Activated CD4-positive, alpha-beta T cell treated with anti-CD3 and anti-CD28 coated beads, Interleukin-10, Interleukin-2, amounts not matched to agents 100 ng/mL and 50 ng/mL, durations not matched to agents 16 hours and 8 hours (primary cell): Measurements from ENCODE around the gene RCOR3.

Source experiments
- DNase-seq: peaks from one replicate; pipeline ENCODE4 v3.0.0-alpha.2; 2020

Gene RCOR3

DNA sequence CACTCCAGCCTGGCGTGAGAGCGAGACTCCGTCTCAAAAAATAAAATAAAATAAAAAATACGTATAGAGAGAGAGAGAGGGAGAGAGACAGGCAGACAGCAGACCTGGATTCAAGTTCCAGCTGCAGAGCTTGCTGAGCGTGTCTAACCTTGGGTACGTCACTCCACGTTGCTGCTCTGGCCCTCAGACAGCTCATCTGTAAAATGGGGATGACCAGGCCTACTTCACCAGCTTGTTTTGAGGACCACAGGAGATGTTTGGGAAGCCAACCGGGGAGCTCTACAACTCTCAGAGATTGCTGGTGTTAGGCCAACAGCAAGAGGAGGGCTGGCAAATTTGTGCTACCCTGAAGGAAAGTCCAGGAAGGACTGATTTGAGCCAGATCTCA lies 67.0 kb downstream of the RCOR3 start:
- no peak for DNase-seq

DNA sequence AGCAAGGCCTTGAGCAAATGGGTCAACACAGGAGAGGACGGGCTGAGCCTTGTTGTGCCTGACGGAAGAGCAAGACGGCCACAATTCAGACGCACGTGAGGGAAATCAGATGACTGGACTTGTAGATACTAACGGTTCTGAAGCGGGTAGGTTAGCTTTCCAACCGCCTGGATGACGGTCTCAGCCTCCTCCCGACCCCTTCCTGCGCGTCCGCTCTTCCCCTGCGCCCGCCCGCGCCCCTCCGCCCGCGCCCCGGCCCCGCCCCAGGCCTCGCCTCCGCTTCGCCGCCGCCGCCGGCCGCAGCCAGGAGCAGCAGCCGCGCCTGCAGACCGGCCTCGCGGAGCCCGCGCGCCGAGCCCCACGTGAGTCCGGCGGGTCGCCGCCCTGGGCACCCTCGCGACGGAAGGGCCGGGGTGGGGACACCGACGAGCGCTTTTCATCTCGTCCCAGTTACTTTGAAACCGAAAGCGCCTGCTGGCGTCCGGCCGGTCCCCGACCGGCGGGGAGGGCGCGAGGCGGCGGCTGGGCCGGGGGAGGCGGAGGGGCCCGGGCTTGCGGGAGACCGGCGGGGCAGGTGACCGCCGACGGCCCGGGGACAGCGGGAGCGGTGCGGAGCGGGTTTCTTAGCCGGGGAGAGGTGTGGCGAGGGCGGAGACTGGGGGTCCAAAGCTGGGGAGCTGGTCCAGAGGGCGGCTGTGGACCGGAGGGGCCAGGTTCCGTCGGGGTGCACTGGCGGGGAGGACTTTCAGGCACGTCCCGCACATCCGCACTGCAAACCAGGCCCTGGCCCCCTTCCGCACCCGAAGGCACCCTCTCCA lies 67.6 kb downstream of the RCOR3 start, which contains the start of gene TRAF5:
TRAF5 (plus strand) TSS at position 306 of the 818 bp plus-strand sequence. CDS start 26,407 bp downstream, outside the sequence.
- DNase-seq, result peak; percentile 63

DNA sequence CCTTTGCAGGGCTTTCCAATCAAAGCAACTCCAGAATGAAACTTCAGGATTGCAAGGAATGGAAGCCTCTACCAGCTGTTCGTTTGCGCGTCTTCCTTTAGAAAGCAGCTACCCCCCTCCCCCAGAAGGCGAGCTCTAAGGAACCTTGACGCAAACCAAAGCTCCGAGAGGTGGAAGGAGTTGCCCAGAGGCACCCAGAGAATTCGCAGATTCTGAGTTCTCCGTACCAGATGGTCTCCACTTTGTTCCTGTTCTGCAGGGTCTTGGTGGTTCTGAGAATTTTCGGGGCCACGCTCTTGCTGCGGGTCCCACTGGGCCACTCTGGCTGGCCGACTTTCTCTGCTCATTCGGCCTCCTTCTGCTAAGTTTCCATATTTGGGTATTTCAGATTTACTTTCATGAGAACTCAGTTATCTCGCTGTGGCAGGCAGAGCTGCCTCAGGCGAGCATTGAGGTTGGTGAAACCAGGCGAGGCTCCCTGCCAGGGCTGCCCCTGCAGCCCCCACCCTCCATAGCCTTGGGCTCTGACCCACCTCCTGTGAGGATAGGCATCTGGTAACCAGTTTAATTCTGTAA lies 68.3 kb downstream of the RCOR3 start:
- DNase-seq, result peak; percentile 55

DNA sequence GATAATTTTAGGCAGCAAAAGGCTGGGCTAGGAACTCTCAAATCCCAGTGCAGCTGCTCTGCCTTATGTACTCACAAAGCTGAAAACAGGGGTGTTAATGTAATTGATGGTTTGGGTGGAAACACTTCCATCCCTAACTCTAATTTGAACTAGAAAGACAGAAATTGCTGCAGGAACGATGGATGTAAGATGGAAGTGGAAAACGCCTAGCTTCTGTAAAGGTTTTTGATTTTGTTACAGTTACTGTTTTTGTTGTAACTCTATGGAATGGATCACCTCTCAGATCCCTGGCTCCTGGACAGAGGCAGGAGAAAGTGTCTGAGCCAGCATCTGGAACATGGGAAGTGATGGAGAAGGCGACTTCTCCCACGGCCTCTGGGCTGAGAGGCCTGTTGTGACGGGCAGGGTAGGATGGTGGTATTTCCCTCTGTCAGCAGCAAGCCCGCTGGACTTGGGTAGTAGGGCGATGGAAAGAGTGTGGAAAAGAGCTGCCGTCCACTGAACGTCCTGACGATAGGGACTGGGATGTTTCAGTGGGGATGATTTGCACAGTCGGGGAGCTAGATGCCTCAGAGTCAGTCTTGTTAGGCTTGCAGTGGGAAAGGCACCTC lies 69.0 kb downstream of the RCOR3 start:
- DNase-seq, result no peak

DNA sequence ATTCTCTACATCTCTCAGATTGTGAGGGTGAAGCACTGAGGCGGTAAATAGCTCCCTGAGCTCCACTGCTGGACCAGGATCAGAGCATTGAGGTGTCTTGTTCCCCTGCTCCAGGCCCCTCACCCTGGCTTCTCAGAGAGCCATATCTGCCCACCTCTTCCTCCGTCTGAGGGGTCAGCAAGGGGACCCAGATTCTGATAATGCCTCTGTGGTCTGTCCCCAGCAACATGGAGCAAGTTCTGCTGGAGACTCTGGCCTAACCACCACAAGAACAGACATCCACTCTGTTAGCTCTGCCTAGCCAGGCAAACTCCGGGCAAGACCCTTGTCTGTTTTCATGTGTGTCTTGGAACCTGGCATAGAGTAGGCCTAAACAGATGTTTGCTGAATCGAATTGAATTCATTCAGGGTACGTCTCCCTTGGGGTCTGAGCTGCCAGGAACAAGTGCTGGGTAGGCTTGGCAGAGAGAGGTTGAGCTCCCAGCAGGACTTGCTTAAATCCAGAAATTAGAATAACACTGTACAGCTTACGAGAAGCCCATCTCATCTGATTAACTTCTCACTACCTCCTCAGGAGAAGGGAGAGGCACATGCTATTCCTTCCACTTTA lies 69.8 kb downstream of the RCOR3 start:
- no peak for DNase-seq

DNA sequence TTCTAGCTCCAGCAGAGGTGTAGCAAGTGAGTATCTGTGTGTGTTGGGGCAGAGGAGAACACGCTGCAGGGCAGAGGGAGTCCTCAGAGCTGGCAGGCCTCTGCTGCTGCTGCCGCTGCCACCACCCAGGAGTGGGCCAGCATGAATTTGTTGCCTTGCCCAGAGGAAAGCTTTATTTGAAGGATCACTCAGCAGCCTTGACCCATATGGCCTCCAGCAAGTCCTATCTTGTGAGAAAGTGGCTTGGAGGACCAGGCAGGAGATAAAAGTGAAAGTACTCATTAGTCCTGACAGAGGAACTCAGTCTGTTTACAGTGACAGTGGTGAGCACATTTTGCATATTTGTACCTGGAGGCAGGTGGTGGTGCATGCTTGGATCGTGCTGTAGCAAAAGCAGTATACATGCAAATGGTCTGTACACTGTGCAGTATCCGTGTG lies 70.6 kb downstream of the RCOR3 start:
- DNase-seq, result no peak

DNA sequence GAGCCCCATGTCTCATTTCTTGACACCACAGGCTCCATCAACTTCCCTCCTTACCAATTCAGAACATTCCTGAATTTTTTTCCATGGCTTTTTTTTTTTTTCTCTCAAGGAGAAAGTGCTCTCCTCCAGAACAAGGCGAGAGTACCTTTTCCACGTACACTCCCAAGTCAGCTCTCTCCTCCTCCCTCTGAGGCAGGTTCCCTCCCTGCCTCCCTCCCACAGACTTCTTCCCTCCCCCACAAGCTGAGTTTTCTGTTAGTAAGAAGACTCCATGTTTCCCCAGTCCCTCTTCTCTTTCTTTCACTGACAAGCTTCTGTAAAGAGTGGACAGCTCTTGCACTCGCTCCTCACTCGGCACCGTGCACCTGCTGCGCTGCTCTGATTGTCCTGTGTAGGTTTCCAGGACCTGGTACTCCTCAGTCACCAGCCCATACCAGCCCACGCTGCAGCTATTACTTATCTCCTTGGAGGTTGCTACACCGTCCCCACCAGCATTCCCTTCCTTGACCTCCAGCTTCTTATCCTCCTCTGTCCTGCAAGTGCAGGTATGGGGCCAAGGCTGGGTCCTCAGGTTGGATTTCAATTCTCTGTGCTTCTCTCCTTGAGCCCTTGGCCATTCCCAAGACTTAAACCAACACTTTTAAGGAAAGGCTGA lies 71.2 kb downstream of the RCOR3 start:
- DNase-seq, result no peak

DNA sequence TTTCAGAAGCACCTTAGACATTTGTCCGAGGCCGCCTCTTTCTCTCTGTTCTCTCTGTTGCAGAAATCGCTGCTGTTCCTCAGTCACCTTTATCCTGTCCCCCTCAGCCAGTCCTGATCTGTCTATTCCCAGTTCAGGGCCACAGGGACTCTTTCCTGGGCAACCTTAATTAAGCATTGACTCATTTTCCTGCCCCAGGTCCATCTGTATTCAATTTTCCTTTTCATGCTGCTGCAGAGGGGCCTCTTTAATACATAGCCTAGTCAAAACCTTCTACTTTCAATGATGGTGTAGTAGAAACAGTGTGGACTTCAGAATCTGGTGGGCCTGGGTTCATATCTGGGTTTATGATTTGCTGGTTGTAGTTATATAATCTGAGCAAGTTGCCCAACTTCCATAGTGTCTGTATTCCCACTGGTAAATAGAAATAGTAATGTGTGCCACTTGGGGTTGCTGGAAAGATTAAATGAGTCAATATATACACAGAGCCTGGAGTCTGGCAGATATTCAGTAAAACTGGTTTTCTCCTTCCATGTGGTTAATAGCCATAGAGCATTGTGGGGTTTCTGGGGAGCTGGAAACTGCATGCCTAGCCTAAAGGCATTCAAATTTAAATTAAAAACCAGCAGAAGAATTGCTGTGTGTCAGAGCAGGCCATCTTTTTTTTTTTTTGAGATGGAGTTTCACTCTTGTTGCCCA lies 72.0 kb downstream of the RCOR3 start:
- DNase-seq, result no peak

DNA sequence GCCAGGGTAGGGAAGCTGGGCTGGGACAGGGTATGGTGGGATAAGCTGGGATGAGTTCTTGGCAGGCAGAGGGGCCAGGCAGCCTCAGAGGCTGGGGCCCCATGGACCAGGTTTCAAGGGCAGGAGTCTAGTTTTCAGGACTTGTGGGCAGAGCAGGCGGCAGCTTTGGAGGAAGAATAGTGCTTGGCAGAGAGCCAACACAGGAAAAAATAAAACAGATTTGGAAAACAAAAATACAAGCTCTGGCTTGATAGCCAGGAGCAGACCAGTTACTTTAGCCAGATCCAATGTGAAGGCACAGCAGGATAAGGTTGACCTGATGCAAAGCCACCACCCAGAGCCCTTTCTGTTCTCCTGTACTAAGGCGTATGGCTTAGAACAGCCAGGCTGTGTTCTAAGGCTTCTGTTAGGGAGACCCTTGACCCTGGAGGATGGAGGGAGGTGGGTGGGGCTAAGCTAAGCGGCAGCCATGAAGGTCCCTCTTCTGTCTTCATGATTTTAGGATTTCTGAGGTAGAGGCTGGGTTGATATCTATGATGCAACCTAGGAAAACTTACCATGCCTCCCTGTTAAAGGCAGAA lies 73.0 kb downstream of the RCOR3 start:
- DNase-seq, result no peak

DNA sequence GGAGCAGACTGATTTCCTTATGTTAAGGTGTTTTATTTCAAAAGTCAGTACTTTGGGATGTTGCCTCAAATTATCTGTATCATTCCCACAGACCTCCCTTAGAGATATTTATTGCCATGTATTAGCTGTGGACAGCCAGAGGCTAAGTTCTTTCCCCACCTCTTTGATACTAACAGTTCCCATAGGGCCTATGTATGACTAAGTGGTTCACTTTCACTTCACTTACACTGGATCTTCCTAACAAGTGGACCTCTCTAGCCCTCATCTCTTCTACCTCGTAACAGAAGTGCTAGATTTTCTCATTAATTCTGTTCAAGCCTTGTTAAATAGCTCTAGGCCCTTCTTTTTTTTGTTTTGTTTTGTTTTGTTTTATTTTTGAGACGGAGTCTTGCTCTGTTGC lies 73.7 kb downstream of the RCOR3 start:
- DNase-seq, result no peak

DNA sequence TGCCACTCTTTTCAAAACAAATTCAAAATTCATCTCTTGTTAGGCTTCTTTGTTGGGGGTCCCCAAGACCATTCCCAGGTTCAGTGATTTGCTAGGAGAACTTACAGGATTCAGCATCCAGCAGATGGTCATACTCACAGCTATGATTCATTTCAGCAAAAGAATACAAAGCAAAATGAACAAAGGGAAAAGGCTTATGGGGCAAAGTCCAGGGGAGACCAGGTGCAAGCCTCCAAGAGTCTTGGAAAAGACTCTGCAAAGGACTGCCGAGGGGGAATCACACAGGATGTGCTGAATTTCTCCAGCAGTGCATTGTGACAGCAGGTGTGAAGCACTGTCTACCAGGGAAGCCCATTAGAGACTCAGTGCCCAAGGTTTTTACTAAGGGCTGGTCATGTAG lies 74.7 kb downstream of the RCOR3 start:
- no peak for DNase-seq

DNA sequence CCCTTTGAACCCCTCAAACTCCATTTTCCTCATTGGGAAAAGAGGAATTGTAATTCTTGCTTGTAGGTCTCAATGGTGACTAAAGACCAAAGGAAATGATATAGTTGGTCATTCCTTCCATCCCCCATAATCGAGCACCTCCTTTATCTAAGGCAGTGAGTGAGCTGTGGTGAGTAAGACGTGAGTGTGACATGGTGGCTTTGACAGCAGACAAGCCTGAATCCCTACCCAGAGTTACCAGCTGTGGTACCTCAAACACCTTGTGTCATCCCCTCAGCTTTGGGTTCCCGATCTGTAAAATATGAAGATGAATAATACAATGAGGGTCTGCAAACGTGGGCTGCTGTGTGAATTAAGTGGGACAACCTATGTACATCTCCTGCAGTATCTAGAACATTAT lies 75.8 kb downstream of the RCOR3 start:
- DNase-seq, result peak; percentile 37

DNA sequence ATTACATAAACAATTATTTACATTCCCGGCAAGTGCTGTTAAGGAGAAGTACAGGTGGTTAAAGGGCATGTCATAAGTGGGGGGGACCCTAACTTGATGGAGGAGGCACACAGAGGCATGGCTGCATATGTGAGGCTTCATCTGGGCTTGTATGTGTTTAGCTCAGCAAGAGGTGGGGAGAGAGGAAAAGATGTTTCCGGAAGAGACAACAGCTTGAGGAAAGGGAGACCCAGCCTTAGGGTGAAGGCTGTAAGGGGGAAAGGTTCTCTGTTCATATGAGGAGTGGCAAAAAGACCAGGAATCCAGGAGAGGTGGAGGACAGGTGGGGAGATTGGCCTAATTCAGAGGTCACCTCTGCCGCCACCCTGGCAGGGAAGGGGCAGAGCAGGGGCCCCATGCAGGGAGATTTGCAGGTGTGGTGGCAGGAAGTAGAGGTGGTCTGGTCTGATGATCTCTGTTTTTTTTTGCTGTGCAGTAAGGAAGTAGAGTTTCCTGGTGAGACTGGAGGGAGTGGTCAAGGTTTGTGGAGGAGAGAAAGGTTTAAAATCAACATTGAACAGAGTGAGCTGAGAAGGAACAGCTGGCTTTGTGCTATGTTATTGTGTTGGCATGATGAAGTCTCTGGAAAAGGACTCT lies 76.5 kb downstream of the RCOR3 start:
- DNase-seq, result peak; percentile 38

DNA sequence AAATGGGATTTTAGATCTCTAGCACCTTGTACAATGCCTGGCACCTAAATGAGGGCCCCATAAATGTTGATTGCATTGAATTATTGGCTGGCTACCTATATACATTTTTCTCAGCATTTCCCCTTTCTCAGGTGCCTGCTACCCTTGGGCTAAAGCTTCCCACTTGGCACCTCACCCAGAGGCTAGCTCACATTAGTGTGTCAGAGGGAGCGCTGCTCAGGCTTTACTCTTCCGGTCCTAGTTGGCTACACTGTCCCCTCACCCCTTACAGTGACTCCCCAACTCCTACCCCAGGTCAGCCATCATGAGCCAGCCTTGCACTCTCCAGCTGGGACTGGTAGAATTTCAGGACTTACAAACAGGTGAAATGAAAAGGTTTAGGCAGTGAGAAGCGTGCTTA lies 77.0 kb downstream of the RCOR3 start:
- no peak for DNase-seq

DNA sequence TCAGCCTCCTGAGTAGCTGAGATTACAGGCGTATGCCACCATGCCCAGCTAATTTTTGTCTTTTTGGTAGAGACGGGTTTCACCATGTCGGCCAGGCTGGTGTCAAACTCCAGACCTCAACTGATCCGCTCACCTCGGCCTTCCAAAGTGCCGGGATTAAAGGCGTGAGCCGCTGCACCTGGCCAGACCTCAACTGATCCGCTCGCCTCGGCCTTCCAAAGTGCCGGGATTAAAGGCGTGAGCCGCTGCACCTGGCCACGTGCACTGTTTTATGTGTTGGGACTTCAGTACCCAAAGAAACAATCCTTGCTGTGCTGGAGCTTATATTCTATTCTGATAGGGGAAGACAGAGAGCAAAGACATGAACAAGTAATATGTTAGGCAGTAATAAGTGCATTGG lies 77.6 kb downstream of the RCOR3 start:
- DNase-seq, result no peak

DNA sequence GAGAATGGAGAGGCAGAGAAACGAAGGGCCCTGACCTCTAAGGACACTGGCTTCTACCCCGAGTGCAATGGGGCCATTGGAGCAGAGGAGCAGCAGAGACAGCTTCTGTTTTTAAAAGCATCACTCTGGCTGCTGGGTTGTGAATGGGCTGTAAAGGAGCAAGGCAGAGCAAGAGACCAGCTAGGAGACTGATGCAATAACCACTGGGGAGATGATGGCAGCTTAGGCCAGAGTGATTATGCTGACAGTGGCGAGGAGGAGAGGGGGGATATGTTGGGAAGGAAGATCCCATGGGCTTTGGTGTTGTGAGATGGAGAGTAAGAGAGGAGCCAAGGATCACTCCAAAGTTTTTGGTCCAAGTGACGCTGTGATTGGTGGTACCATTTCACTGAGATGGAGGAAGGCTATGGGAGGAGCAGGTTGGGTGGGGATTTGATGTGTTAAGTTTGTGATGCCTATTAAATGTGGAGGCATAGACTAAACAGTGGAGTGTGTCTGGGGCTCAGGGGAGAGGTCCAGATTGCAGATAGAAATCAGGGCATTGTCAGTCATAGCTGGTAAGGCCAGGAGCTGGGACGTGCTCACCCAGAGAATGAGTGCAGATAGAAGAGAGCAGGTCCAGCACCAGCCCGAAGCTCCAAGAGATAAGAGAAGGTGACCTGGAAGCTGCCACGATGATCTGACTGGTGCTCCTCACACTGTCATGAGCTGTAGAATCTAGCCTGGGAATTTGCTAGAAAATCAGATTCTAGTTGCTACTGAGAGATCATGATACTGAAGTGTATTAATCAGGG lies 78.5 kb downstream of the RCOR3 start:
- DNase-seq, result no peak

DNA sequence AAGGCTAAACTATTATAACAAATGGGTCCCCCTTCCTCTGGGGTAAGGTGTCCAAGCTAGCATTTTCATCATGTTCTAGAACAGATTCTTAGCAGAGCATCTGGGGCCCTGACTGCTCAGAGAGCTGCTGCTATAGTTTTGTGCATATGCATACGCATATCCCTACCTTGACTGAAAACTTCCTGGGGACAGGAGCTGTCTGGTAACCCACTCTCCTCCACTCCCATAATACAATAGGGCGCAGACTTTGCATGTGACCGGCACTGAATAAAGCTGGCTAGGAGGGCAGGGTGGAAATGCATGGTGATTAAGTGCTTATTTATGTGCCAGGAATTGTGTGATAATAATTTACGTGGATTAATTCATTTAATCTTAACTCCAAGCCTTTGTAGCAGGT lies 79.1 kb downstream of the RCOR3 start:
- DNase-seq, result no peak

DNA sequence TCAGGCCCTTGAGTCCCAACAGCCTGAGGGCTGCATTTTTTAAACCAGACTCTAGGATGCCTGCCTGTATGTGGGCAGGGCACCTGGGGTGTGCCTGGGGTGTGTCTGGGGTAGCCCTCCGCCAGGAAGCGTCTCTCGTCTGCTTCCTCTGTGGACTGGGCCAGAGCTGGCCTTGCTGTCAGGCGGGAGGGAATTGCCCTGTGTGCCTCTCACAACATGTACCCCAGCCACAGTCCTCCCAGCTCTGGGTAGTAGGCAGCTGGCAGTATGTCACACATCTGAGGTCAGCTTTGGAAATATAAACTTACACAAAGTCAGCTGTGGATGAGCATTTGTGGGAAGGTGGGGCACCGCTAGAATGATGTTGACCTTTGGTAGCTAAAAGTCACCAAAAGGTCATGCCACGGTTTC lies 80.5 kb downstream of the RCOR3 start:
- DNase-seq, result no peak

DNA sequence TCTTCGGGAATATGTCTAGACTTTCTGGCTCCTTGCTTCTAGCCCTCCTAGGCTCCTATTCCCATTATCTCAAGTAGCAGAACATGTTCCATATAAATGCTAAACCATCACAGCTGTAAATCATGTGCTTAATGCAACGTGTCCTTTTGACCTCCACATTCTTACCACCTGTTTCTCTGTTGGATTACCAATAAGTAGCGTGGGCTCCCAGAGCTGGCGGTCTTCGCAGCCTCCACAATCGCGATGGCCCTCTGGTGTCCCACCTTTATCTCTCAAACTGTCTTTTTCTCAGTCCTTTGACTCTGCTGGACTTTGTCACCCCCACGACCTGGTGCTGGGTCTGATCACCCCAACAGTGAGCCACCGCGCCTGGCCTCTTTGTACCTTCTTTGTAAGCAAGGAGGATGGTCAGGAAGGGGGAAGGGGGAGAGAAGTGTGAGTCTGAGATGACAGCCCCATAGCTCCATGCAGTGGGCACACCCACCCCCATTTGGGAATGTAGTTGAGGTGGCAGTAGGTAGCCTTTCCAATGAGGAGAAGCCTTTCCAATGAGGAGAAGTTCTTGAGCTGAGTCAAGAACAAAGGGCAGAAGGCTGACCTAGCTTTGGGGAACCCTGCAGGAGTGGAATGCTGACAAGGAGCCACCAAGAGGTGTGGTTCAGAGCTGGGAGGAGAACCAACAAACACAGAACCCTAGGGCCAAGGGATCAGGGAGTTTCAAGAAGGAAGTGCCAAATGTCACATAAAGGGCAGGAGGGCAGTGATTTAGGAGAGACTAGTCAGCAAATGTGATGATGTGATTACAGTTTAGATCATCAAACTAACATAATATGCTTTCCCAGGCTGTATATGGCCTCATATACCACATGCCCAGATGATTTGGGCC lies 81.7 kb downstream of the RCOR3 start:
- DNase-seq, result no peak

DNA sequence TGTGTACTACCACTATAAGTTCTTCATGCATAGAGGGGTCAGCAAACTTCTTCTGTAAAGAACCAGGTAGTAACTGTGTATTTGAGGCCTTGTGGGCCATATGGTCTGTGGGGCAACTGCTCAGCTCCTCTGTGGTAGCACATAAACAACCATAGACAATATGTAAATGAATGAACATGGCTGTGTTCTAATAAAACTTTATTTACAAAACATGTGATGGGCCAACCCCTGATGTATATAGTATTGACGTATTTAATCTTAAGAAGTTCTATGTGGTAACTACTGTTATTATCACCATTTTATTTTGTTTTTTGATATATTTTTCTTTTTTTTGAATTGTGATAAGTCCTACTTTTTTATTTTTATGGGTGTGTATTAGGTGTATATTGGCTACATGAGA lies 82.8 kb downstream of the RCOR3 start:
- DNase-seq, result no peak
